Heart left ventricle (tissue), 16 donors: ENCODE measurements around the gene DUOXA1. TPM values are rescaled to one million over a fixed set of nuclear protein-coding genes. Genes with fewer than 3 reads are reported as not detected.

Experiments
- ATAC-seq, 4 donors: fragments of 200-7000 bp; cut with Tn5 transposase; one replicate each; pipeline ENCODE4 v1.9.1; 2020 to 2022; ENCODE audit warnings: moderate library complexity in 4 of 4, mild to moderate bottlenecking in 3 of 4, moderate number of reproducible peaks in 1 of 4
- DNase-seq, 5 donors: peaks; one replicate each; pipeline ENCODE4 v3.0.0-alpha.2; 2020
- H3K27ac ChIP-seq, 12 donors: fragments of 200-600 bp; sonication (generic) in 4 of 12; one replicate each; pipeline versions ENCODE4 v1.5.0 to v1.8.0; 2016 to 2022; ENCODE audit warnings: mild to moderate bottlenecking in 2 of 12
- H3K27me3 ChIP-seq, 9 donors: fragments of 200-600 bp; sonication (generic) in 2 of 9; one replicate each; pipeline versions ENCODE4 v1.5.1 to v1.8.0; 2016 to 2022; ENCODE audit warnings: mild to moderate bottlenecking in 3 of 9
- H3K36me3 ChIP-seq, 9 donors: fragments of 200-600 bp; sonication (generic) in 2 of 9; one replicate each; pipeline versions ENCODE4 v1.5.0 to v1.8.0; 2018 to 2022; ENCODE audit warnings: mild to moderate bottlenecking in 2 of 9
- H3K4me1 ChIP-seq, 12 donors: fragments of 200-600 bp; sonication (generic) in 4 of 12; one replicate each; pipeline versions ENCODE4 v1.5.0 to v1.8.0; 2016 to 2022; ENCODE audit warnings: mild to moderate bottlenecking in 3 of 12
- H3K4me3 ChIP-seq, 12 donors: fragments of 200-600 bp; sonication (generic) in 4 of 12; one replicate each; pipeline versions ENCODE4 v1.5.0 to v1.8.0; 2017 to 2022; ENCODE audit warnings: mild to moderate bottlenecking in 9 of 12, moderate library complexity in 4 of 12
- H3K9me3 ChIP-seq, 12 donors: fragments of 200-600 bp; sonication (generic) in 4 of 12; one replicate each; pipeline versions ENCODE4 v1.5.0 to v1.8.0; 2016 to 2022; ENCODE audit warnings: mild to moderate bottlenecking in 1 of 12
- POLR2A ChIP-seq, 2 donors: fragments of 450-650 bp; IDR thresholded peaks; one replicate each; pipeline ENCODE4 v1.6.1; 2017; ENCODE audit warnings: antibody characterized with exemption in 2 of 2, mild to moderate bottlenecking in 2 of 2, moderate library complexity in 2 of 2
- WGBS, 4 donors: extraction: QIAGEN DNeasy Blood & Tissue Kit in 2 of 4; methylation state at CpG; one replicate each; pipeline versions ENCODE4 v1.1.5 to v1.1.7; 2013 to 2018; 5-methylcytosine and 5-hydroxymethylcytosine counted together
- intact Hi-C, 10 donors: fragments of 100-400 bp; cut with DNase I; formaldehyde crosslinking; loops; one replicate each; pipeline versions ENCODE4 v1.11.1 to v1.14.2; 2022
- polyA plus RNA-seq, 2 donors: library from polyadenylated mRNA; stranded (reverse); fragments of 200-250 nt; gene quantifications; one replicate each; pipeline ENCODE4 v1.2.3, GENCODE V29; 2013
- total RNA-seq, 9 donors: library from RNA; depleted of rRNA in 2 of 9; stranded (reverse); fragments of >200 nt in 2 of 9; fragmentation: NEBNext Ultra II Directional in 3 of 9; extraction: Animal tissue kit (Norgen Biotek cat#: 25700) in 3 of 9; gene quantifications; one replicate each; pipeline versions ENCODE4 v1.1.0 to v1.2.4, GENCODE V29; 2016 to 2023
- TF ChIP-seq, protein P1 (sequence below), 12 donors: fragments of 200-600 bp; sonication (generic) in 4 of 12; IDR thresholded peaks; one replicate each; pipeline versions ENCODE4 v1.5.0 to v1.8.0; 2018 to 2022; ENCODE audit warnings: antibody characterized with exemption in 12 of 12, mild to moderate bottlenecking in 5 of 12
- donor health status: ischemic (EF 13 %, LVEDD 7.1; RV severe dilation, severe dysfunction).
- donor health status: healthy with polysubstance abuse.
- donor health status: DM: no; HTN: yes; CAD: no.
- donor health status: DM: no; HTN: no; CAD: no.
- donor health status: ischemic (EF 25% LVEDD 6.9; RV normal size, moderate dysfunction).
- donor health status: ischemic (EF 25% LVEDD 5.7; RV mildly dilated, moderate dysfunction).
- donor health status: healthy.
- donor health status: DM: yes; HTN: yes; CAD: no.
- donor health status: ischemic (EF 35%, LVEDD 5.7; RV mildly dilated, moderate dysfunction).
- donor health status: nonischemic (EF 11% LVEDD 7.7; RV severe dilation, severe dysfunction).
- donor health status: DM: yes; HTN: yes; CAD: no.
- donor health status: PGD.
- donor health status: ischemic (EF 29% LVEDD 5.4; RV normal size, mild dysfunction).
- donor health status: nonischemic (EF 23%, LVEDD 6.1; RV moderate dilation, normal function).

Gene DUOXA1
- total and polyA plus RNA-seq, 11 donors = 0.11 to 1.3 (median 0.31) TPM; not detected in 3

DNA sequence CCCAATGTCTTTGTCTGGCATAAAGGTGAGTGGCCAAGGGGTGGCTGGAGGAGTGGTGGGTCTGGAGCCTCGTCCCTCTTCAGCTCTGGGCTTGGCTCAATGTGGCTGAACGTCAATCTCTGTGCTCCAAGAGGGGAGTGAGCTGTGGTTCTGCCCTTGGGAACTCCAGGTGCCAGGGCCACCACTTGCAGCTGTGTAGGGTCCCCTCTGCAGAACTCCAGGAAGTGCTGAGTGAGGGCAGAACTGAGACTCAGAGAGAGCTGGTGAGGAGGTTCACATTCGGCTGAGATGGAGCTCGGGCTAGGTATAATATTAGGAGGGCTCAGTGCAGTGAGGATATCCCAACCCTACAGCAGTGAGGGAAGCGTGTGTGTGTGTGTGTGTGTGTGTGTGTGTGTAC, 11.7 kb upstream of the DUOXA1 start:
- no peak overlapping the region for H3K4me3 ChIP-seq
- H3K27ac ChIP-seq = no peak overlapping the region
- no peaks in the 10 kb centered on the region for H3K9me3 ChIP-seq
- peaks cover 0 to 2% (median 0%) of the 10 kb centered on the region in 9 donors for H3K36me3 ChIP-seq
- ATAC-seq (no peak), DNase-seq (no peak)
- H3K4me1 ChIP-seq = no peaks in the 10 kb centered on the region
- TF ChIP-seq POLR2A (IDR thresholded peaks at IDR 0.05) = no peak
- TF ChIP-seq, protein P1, sequence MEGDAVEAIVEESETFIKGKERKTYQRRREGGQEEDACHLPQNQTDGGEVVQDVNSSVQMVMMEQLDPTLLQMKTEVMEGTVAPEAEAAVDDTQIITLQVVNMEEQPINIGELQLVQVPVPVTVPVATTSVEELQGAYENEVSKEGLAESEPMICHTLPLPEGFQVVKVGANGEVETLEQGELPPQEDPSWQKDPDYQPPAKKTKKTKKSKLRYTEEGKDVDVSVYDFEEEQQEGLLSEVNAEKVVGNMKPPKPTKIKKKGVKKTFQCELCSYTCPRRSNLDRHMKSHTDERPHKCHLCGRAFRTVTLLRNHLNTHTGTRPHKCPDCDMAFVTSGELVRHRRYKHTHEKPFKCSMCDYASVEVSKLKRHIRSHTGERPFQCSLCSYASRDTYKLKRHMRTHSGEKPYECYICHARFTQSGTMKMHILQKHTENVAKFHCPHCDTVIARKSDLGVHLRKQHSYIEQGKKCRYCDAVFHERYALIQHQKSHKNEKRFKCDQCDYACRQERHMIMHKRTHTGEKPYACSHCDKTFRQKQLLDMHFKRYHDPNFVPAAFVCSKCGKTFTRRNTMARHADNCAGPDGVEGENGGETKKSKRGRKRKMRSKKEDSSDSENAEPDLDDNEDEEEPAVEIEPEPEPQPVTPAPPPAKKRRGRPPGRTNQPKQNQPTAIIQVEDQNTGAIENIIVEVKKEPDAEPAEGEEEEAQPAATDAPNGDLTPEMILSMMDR (IDR thresholded peaks at IDR 0.05) = no peak
- 80 to 86% (median 82%) methylated on average over 4 to 5 of the region's 5 CpGs for WGBS, 4 donors
- intact Hi-C loops = no loop called here
- peaks cover 0 to 21% (median 4%) of the 10 kb centered on the region in 9 donors for H3K27me3 ChIP-seq

GRCh38 chr15:45140557-45141250, 11.0 kb upstream of the DUOXA1 start:
- H3K4me1 ChIP-seq = no peaks in the 10 kb centered on the region
- intact Hi-C loops = no loop called here
- peaks cover 0 to 2% (median 0%) of the 10 kb centered on the region in 9 donors for H3K36me3 ChIP-seq
- H3K27ac ChIP-seq = no peak overlapping the region
- H3K4me3 ChIP-seq = no peak overlapping the region
- no peak for DNase-seq
- ATAC-seq = no peak
- no peaks in the 10 kb centered on the region for H3K9me3 ChIP-seq
- peaks cover 0 to 27% (median 8%) of the 10 kb centered on the region in 9 donors for H3K27me3 ChIP-seq
- TF ChIP-seq POLR2A (IDR thresholded peaks at IDR 0.05) = no peak
- TF ChIP-seq, protein P1 (IDR thresholded peaks at IDR 0.05) = no peak
- 95 to 99% (median 96%) methylated on average over 6 to 10 of the region's 10 CpGs for WGBS, 4 donors

GRCh38 chr15:45139770-45140169, 10.1 kb upstream of the DUOXA1 start:
- no peaks in the 10 kb centered on the region for H3K9me3 ChIP-seq
- intact Hi-C loops = no loop called here
- TF ChIP-seq, protein P1 (IDR thresholded peaks at IDR 0.05) = no peak
- no peak for TF ChIP-seq POLR2A (IDR thresholded peaks at IDR 0.05)
- WGBS, 4 donors = 90 to 96% (median 93%) methylated on average over 6 of the region's 6 CpGs
- ATAC-seq = no peak
- H3K27me3 ChIP-seq = peaks cover 0 to 33% (median 15%) of the 10 kb centered on the region in 9 donors
- peaks cover 0 to 2% (median 0%) of the 10 kb centered on the region in 9 donors for H3K36me3 ChIP-seq
- H3K27ac ChIP-seq = no peak overlapping the region
- peak in 1 of 5 donors; percentile 2 for DNase-seq
- H3K4me1 ChIP-seq = peaks cover 0 to 6% (median 2%) of the 10 kb centered on the region in 12 donors
- H3K4me3 ChIP-seq = no peak overlapping the region

DNA sequence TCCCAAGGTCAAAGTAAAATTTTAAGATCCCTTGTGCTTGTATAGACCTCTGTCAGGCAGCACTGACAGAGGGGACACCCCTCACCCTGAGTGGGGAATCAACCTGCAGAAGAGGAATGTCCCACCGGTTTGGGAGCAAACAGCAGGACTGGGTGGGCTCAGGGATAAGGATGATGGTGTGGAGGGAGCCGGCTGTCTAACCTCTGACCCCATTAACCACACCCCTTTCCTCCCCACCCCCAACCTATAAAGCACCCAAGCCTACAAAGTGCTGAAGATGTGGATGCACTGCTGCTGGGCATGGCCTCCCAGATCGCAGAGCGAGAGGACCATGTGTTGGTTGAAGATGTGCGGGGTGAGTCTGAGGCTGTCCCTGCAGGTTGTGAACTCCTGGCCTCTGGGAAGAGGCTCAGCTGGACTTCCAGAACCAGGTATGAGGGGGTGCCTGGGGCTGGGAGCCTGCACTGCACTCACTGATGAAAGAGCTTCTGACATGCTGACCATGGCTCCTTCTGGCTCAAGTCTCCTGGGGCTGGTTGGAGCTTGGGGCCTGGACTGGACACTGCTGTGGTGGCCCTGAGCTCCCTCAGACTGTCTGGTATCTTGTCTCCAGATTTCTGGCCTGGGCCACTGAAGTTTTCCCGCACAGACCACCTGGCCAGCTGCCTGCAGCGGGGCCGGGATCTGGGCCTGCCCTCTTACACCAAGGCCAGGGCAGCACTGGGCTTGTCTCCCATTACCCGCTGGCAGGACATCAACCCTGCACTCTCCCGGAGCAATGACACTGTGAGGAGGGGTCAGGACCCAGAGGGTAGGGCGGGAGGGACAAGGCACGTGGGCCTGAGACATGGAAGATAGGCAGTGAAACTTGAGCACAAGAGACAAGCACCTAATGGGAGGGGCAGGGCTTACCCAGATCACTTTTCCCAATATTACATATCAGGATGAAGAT, 9.4 kb upstream of the DUOXA1 start:
- no peak for TF ChIP-seq POLR2A (IDR thresholded peaks at IDR 0.05)
- TF ChIP-seq, protein P1 (IDR thresholded peaks at IDR 0.05) = no peak
- no peak overlapping the region for H3K4me3 ChIP-seq
- peaks cover 0 to 39% (median 22%) of the 10 kb centered on the region in 9 donors for H3K27me3 ChIP-seq
- no peak overlapping the region for H3K27ac ChIP-seq
- intact Hi-C loops = no loop called here
- ATAC-seq (peak in 1 of 4 donors; percentile 16), DNase-seq (peak in 1 of 5 donors; percentile 15)
- peaks cover 0 to 6% (median 2%) of the 10 kb centered on the region in 12 donors for H3K4me1 ChIP-seq
- no peaks in the 10 kb centered on the region for H3K9me3 ChIP-seq
- 67 to 78% (median 76%) methylated on average over 11 to 12 of the region's 12 CpGs for WGBS, 4 donors
- peaks cover 0 to 2% (median 0%) of the 10 kb centered on the region in 9 donors for H3K36me3 ChIP-seq
